KG1 (cell line): ENCODE measurements around the gene CTAGE8.
"Not testable (repeated sequence)": the region's sequence is repeated elsewhere in the genome, so short reads cannot be mapped to it uniquely, and the experiment has no call there.

Source experiments
- DNase-seq: peaks from one replicate; lab custom pipeline; 2025; lab: John Stamatoyannopoulos, UW

Gene CTAGE8

GRCh38 chr7:144269188-144269587 lies at the start of gene CTAGE8:
Gene CTAGE8 (minus strand): TSS chr7:144269288. CDS start chr7:144269250, 38 bp downstream.
- not testable (repeated sequence) for DNase-seq

GRCh38 chr7:144317537-144317936 lies 48.4 kb upstream of the CTAGE8 start:
- not testable (repeated sequence) for DNase-seq

GRCh38 chr7:144311872-144312469 lies 42.9 kb upstream of the CTAGE8 start, which contains the start of gene OR2A1:
Gene OR2A1 (plus strand): TSS chr7:144312419. CDS start chr7:144318125, 5,706 bp downstream.
- not testable (repeated sequence) for DNase-seq

GRCh38 chr7:144311218-144311617 lies 42.1 kb upstream of the CTAGE8 start:
- DNase-seq = not testable (repeated sequence)

GRCh38 chr7:144309702-144310101 lies 40.6 kb upstream of the CTAGE8 start:
- not testable (repeated sequence) for DNase-seq

- DNase-seq = not testable (repeated sequence)
Observed at GRCh38 chr7:144305156-144305555, 36.1 kb upstream of the CTAGE8 start.

- DNase-seq = not testable (repeated sequence)
Observed at GRCh38 chr7:144303607-144304006, 34.5 kb upstream of the CTAGE8 start.

- not testable (repeated sequence) for DNase-seq
Observed at GRCh38 chr7:144302578-144303303, 33.7 kb upstream of the CTAGE8 start.

- not testable (repeated sequence) for DNase-seq
Observed at GRCh38 chr7:144293794-144294499, 24.9 kb upstream of the CTAGE8 start.

- DNase-seq = not testable (repeated sequence)
Observed at GRCh38 chr7:144292384-144293161, 23.5 kb upstream of the CTAGE8 start.

GRCh38 chr7:144291607-144292006 lies 22.5 kb upstream of the CTAGE8 start:
- DNase-seq = not testable (repeated sequence)

GRCh38 chr7:144287171-144287784 lies 18.2 kb upstream of the CTAGE8 start:
- not testable (repeated sequence) for DNase-seq

GRCh38 chr7:144283716-144284115 lies 14.6 kb upstream of the CTAGE8 start:
- DNase-seq = not testable (repeated sequence)

GRCh38 chr7:144282490-144282889 lies 13.4 kb upstream of the CTAGE8 start:
- DNase-seq = not testable (repeated sequence)

- DNase-seq = not testable (repeated sequence)
Observed at GRCh38 chr7:144281981-144282380, 12.9 kb upstream of the CTAGE8 start.

- DNase-seq = not testable (repeated sequence)
Observed at GRCh38 chr7:144280010-144280409, 10.9 kb upstream of the CTAGE8 start.

GRCh38 chr7:144275281-144275680 lies 6.2 kb upstream of the CTAGE8 start:
- not testable (repeated sequence) for DNase-seq

- DNase-seq = not testable (repeated sequence)
Observed at GRCh38 chr7:144264692-144265091, 4.4 kb downstream of the CTAGE8 start, which contains the start of gene OR2A7. Gene OR2A7 (minus strand): TSS chr7:144264792. CDS start chr7:144259628, 5,164 bp downstream.

- not testable (repeated sequence) for DNase-seq
Observed at GRCh38 chr7:144262128-144262527, 7.0 kb downstream of the CTAGE8 start.

- not testable (repeated sequence) for DNase-seq
Observed at GRCh38 chr7:144259067-144259466, 10.0 kb downstream of the CTAGE8 start.

GRCh38 chr7:144256112-144256511 lies 13.0 kb downstream of the CTAGE8 start:
- DNase-seq = no peak
